ENCODE data around the gene TMPRSS11B. TPM values are rescaled to one million over a fixed set of nuclear protein-coding genes. Genes with fewer than 3 reads are reported as not detected.
"Not testable (repeated sequence)": the region's sequence is repeated elsewhere in the genome, so short reads cannot be mapped to it uniquely, and the experiment has no call there.

Gene TMPRSS11B, protein sequence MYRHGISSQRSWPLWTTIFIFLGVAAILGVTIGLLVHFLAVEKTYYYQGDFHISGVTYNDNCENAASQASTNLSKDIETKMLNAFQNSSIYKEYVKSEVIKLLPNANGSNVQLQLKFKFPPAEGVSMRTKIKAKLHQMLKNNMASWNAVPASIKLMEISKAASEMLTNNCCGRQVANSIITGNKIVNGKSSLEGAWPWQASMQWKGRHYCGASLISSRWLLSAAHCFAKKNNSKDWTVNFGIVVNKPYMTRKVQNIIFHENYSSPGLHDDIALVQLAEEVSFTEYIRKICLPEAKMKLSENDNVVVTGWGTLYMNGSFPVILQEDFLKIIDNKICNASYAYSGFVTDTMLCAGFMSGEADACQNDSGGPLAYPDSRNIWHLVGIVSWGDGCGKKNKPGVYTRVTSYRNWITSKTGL
- not detected in 2 replicates for total RNA-seq

DNA sequence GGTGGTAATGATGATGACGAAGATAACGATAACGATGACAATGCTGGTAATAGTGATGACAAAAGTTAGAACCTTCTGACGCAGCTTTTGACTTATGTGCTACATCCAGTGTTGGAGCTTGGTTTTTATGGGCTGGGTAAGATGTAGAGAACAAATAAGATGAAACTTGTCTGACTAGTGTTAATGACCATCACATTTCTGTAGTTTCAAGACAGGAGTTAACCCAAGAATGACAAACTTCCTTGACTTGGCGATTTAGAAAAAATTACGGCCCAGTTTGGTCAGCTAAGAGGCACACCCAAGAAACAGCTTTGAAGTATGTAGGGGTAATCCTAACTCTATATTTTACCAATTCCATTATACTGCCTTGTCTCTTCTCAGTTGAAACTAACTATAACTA lies at the start of gene TMPRSS11B:
Gene TMPRSS11B (minus strand): TSS at position 101 of the 400 bp plus-strand sequence. CDS start 136 bp downstream, outside the sequence.
- DNase-seq (ENCODE audit: low read depth, low spot score), result no peak

DNA sequence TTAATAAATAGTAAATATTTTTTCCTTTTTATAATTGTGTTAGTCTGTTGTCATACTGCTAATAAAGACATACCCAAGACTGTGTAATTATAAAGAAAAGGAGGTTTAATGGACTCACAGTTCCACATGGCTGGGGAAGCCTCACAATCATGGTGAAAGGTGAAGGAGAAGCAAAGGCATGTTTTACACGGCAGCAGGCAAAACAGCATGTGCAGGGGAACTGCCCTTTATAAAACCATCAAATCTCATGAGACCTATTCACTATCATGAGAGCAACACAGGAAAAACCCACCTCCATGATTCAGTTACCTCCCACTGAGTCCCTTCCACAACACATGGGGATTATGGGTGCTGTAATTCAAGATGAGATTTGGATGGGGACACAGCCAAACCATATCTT lies 45.8 kb upstream of the TMPRSS11B start:
- DNase-seq (ENCODE audit: low read depth, low spot score), result no peak

DNA sequence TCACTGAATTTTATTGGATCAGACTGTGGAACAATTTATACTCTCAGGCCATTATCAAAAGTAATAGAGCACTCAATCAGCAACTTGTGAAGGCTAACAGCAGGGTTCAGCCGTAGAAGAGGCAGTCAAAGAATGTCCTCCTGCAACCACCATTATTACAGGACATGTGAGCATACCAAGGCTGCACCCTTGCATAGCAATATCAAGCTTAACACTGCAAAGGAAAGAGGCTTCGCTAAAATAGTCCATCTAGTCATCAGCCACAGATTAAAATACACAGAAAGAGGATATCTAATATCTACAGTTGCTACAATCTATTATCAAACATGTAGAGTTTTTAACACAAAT lies 42.9 kb upstream of the TMPRSS11B start:
- no peak for DNase-seq (ENCODE audit: low read depth, low spot score)

DNA sequence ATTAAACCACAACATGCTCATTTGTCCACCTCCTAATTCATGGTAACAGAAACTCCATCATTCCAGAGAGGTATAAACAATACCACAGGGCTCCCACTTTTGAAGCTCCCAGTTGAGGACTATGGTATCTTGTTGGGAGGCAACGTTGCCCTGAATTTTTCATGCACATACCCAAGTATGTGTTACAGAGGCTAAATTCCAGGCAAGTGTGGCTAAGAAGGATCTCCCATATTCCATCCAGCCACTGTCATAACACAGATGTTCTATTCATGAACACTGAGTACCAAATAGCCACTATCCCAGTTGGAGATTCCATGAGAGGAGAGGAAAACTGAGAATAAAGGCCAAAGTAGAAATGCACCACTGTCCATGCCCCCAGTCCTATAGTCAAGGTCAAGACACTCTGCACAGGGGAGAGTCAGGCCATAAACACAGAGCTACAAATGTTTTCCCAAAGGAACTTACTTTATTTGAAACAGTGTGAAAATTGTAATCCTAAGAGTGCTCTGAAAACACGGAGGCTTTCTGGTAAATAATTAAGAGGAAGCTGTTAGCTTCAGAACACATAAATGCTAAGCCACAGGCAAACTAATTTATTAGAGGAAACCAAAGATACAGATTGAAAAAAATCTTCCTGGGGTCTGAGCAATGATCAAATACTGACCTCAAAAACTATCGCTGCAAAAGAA lies 42.4 kb upstream of the TMPRSS11B start:
- DNase-seq (ENCODE audit: low read depth, low spot score), result no peak

DNA sequence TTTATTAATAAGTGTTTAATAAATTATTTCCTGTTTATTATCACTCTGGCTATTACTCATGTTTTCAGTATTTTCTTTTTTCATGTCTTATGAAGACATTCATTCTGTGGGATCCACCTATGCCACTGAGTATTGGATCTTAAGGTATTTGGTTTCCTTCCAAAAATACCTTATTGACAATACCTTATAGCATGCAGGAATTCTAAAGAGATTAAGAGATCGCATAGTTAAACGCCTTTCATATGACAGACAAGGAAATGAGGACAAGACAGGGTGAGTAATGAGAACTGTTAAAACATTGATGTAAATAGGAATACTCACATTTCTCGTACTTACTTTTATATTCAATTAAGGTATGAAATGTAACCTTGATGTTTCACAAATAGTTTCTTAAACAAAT lies 38.2 kb upstream of the TMPRSS11B start:
- no peak for DNase-seq (ENCODE audit: low read depth, low spot score)

DNA sequence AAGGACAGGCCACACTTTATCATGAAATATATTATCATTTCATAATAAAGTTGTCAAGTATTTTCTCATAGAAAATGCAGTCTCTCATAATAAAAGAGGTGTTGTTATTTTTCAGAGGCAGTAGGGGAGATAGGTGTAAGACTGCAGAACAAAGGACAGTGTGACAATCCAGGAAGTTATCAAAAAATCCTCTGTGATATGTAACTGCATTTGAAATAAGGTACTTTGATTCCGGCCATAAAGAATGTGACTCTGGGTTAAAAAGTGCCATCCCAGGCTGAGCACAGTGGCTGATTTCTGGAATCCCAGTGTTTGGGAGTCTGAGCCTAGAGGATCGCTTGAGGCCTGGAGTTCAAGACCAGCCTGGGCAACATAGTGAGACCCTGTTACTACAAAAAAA lies 37.6 kb upstream of the TMPRSS11B start:
- no peak for DNase-seq (ENCODE audit: low read depth, low spot score)

DNA sequence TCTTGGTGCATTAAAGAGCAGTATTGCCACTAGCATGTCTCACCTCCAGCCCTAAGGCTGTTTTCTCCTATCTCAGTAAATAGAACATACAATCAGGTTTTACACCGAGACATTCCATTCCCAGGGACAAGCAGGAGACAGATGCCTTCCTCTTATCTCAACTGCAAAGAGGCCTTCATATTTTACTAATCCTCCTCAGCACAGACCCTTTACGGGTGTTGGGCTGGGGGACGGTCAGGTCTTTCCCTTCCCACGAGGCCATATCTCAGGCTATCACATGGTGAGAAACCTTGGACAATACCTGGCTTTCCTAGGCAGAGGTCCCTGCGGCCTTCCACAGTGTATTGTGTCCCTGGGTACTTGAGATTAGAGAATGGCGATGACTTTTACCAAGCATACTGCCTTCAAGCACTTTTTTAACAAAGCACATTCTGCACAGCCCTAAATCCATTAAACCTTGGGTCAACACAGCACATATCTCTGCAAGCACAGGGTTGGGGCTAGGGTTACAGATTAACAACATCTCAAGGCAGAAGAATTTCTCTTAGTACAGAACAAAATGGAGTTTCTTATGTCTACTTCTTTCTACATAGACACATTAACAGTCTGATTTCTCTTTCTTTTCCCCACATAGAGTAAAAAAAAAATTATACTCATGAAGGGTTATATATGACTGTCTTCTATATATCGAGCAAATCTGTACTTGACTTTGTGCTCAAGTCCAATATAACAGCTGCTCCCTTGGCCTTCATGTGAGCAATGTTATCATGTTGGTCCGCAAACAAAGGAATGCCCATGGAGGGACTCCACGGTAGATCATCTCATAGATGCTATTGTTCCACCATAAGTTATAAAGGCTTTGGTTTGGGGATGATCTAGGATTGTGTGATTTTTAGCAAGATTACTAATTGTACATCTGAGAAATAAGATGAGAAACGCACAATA lies 36.6 kb upstream of the TMPRSS11B start:
- not testable (repeated sequence) for DNase-seq (ENCODE audit: low read depth, low spot score)

DNA sequence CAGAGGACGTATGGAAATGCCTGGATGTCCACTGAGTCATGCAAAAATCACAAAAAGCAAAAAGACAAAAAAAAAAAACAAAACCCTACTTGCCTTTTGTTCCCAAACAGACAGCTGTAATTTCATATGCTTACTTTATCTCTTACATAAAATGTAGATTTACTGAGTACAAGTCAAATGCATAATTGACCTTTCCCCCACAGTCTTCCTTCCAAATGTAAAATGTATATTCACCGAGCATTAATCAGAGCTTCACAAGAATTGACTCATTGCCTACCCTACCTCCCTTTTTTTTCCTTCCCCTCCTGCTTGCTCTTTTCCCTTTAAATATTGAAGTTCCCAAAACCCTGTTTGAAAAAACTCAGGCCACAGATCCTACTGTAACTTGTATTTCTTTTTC lies 32.5 kb upstream of the TMPRSS11B start:
- DNase-seq (ENCODE audit: low read depth, low spot score), result no peak

DNA sequence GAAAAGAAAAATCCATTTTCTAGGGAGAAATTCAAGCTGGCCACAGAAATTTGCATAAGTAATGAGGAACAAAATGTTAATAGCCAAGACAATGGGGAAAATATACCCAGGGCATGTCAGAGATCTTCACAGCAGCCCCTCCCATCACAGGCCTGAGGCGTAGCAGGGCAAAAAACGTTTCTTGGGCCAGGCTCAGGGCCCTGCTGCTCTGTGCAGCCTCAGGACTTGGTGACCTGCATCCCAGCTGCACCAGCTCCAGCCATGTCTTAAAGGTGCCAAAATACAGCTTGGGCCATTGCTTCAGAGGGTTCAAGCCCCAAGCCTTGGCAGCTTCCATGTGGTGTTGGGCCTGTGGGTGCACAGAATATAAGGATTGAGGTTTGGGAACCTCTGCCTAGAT lies 32.1 kb upstream of the TMPRSS11B start:
- DNase-seq (ENCODE audit: low read depth, low spot score), result no peak

DNA sequence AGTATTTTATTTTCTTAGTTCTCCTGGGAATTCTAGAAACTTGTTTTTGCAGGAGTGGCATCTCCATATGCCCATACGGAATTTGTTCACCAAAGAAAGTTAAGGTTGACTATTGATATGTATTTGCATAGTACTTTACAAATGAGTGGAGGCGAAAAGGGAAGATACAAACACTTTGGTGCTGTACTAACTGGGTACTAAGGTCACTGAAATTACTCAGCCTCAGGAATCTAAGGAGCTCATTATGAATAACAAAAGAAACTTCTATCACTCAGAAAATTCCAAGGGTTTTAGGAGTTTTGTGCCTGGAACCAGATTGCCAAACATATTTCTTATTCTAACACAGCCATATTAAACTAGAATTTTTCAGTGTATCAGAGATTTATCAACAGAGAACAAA lies 27.4 kb upstream of the TMPRSS11B start:
- DNase-seq (ENCODE audit: low read depth, low spot score), result no peak

DNA sequence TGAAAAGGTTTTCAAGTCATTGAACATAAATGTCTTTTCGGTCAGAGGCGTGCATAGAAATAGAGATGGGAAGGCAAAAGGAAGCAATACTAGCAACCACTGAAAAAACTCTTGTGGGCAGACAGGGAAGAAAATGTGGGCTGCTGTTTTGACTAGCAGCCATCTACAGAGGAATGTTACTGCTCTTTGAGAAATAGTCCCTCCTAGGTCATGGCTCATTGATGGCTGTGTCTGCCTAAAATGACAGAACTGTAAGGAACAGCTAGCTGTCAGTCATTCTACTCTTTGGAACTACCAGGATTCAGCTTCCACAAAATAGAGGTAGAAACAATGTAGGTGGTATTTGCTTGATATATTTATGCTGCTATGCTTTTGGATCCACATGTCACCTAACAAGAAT lies 26.9 kb upstream of the TMPRSS11B start:
- DNase-seq (ENCODE audit: low read depth, low spot score), result no peak

DNA sequence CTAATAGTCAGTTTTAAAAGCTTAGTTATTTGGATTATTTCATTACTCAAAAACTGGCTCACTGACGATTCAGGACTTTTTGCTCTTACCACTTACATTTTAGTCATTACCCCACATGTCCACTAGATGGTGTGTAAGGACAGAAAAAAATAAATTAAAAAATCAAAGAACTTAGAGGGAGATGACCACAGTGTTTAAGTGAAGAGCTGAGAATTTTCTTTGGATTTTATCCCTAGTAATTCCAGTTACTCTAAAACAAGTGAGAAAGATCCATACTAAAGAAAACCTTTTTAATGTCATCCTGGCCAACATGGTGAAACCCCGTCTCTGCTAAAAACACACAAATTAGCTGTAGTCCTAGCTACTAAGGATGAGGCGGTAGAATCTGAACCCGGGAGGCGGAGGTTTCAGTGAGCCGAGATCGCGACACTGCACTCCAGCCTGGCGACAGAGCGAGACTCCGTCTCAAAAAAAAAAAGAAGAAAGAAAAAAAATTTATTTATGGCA lies 26.4 kb upstream of the TMPRSS11B start:
- DNase-seq (ENCODE audit: low read depth, low spot score), result peak; percentile 7

DNA sequence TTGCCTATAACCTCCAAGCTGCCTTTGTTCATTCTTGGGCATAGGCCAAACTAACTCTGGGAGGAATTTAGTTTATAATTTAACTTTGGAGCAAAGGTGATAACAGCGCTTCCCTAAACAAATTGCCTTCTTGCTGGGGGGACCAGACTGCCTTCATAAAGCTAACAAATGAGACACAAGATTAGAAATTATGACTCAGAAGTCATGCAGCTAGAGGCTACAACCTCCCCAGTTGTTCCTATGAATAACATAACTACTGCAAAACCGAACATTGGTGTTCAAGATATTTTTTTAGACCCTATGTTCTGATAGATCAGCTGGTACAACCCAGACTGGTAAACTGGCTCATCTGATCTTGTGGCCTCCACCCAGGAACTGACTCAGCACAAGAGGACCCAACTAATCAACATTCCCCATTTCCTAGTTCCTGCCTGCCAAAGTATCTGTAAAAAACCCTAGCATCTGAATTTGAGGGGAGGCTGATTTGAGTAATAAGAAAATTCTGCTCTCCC lies 22.0 kb upstream of the TMPRSS11B start:
- DNase-seq (ENCODE audit: low read depth, low spot score), result no peak

DNA sequence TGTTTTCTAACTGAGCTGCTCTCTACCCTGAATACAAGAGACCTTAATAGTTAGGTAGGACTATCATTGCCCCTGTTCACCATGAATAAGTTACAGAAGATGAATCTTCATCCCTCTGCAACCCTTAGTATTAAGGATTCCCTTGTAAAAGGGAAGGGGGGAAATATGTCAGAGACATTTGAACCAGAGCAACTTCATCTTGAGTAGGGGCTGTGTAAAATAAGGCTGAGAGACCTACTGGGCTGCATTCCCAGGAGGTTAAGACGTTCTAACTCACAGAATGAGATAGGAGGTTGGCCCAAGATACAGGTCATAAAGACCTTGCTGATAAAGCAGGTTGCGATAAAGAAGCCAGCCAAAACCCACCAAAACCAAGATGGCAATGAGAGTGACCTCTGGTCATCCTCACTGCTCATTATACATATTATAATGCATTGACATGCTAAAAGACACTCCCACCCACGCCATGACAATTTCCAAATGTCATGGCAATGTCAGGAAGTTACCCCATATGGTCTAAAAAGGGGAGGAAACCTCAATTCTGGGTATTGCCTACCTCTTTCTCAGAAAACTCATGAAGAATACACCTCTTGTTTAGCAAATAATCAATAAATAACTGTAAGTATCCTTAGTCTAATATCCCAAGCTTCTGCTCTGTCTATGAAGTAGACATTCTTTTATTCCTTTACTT lies 19.5 kb upstream of the TMPRSS11B start:
- no peak for DNase-seq (ENCODE audit: low read depth, low spot score)

DNA sequence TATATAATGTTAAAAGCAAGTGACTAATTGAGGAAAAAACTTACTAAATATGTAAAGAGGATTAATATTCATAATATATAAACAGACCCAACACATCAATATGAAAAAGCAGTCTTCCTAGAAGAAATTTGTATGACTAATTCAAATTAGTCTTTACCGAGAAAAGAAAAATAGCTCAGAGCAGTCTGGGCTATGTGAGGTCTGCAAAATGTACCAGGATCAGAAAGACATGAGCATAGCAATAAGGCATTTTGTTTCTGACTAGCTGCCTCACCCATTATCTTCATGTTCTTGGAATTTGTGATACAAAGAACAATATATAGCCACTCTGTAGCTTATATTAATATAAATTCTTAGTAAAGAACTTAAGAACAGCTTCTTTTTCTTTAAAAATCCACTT lies 13.7 kb upstream of the TMPRSS11B start:
- no peak for DNase-seq (ENCODE audit: low read depth, low spot score)

DNA sequence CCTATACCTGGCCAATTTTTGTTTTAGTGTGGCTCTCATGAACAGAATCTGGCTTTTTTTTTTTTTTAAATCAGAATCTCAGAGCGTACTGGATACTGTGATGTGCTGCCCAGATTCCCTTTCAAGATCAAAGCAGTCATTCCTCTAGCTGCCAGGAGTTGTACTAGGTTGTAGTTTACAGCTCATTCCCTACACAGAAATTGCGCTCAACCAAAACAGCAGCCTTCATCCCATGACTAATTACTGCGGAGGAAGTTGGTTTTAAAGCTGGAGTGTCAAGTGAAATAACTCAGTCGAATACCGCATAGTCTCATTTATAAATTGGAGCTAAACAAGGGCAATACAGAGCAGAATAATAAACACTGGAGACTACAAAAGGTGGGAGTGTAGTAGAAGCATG lies 12.2 kb upstream of the TMPRSS11B start:
- no peak for DNase-seq (ENCODE audit: low read depth, low spot score)

DNA sequence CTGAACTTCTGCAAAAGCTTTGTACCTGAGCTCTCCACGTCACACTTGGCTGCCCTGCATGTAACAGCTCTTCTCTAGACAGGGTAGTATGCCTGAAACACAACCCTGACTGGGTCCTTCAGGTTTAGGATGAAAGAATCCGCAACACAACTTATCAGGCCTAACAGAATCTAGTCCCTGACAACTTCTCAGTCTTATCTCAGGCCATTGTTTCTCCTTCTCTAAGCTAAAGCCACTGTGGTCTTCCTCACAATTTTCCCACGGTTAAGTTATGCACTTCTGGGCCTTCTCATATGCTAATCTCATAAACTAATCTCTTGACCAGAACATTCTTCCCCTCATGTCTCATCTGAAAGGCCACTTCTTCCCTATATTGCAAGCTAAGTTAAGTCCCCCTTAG lies 10.8 kb upstream of the TMPRSS11B start:
- DNase-seq (ENCODE audit: low read depth, low spot score), result no peak

DNA sequence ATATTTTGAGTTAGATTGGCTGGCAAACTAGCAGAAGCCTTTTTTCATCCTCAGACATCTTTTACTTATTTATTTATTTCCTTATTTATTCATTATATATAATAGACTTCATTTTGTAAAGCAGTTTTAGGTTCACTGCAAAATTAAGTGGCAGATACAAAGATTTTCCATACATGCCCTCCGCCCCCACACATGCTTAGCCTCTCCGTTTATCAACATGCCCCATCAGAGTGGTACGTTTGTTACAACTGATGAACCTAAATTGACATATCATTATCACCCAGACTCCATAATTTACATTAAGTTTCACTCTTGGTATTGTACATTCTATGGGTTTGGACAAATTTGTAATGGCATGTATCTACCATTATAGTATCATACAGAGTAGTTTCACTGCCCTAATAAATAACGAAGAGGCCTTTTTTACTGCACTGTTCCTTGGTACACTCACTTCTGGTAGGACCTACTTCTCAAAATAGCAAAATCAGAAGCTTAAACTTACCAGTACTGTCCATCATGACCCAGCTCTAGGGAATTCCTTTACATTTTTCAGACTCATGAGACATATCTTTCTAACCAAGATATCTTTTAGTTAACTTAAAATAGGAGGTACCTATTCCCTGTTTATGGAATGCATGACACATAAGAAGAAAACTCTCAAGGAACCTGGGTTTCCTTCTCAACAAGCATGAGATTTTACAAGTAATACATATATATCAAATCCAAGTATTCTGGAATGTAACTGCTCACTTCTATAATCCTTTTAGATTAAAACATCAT lies 4.8 kb upstream of the TMPRSS11B start:
- DNase-seq (ENCODE audit: low read depth, low spot score), result no peak

DNA sequence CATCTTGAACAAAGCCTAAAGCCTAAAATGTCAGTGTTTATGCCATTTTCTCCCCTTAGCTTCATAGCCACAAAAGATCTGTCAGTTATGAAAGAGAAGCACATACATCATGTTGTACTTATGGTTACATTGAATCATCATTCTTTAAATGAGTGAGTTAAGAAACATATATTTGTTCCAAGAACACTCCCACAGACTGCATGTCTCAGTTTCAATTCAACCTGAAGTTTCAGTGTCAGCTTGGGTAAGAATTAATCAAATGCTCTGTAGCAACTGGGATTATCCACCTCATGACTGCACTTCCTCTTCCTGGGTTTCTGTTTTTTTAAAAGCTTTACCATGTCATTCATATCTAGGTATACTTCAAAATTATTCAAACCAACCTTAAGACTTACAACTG lies 3.9 kb upstream of the TMPRSS11B start:
- no peak for DNase-seq (ENCODE audit: low read depth, low spot score)

DNA sequence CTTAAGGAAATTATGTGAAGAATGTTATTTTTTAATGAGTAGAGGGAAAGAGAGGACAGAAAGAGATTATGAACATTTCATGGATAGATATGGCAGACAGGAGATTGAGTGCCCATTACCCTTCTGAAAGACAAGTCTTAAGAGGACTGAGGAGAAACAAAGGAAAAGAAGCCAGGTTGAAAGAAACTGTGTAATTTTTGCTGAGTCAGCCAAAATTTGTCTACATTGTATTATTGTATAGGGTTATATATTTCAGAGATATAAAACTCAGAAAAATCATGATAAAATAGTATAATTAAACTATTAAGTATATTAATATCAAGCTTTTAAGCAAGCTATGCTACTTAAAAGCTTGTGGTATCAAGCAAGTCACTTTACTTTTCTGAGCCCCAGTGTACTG lies 4.9 kb downstream of the TMPRSS11B start:
- no peak for DNase-seq (ENCODE audit: low read depth, low spot score)

All from pulmonary artery endothelial cell (primary cell).